Rectal smooth muscle tissue (tissue), 1 donor: Measurements from ENCODE around the gene PLCH2.

ENCODE experiments used
- H3K27ac ChIP-seq: one replicate; pipeline ENCODE4 v1.7.0; 2013; ENCODE audit warnings: low read depth, low read length, inconsistent platforms
- H3K27me3 ChIP-seq: one replicate; pipeline ENCODE4 v1.7.0; 2013; ENCODE audit warnings: low read length; ENCODE audit not compliant: control insufficient read depth, insufficient read depth
- H3K36me3 ChIP-seq: one replicate; pipeline ENCODE4 v1.7.0; 2013; ENCODE audit warnings: low read length; ENCODE audit not compliant: control insufficient read depth, insufficient read depth
- H3K4me1 ChIP-seq: one replicate; pipeline ENCODE4 v1.7.0; 2013; ENCODE audit warnings: low read length; ENCODE audit not compliant: control insufficient read depth, insufficient read depth
- H3K4me3 ChIP-seq: one replicate; pipeline ENCODE4 v1.7.0; 2013; ENCODE audit warnings: low read length
- H3K9ac ChIP-seq: one replicate; pipeline ENCODE4 v1.7.0; 2013; ENCODE audit warnings: low read length

PLCH2 gene

DNA sequence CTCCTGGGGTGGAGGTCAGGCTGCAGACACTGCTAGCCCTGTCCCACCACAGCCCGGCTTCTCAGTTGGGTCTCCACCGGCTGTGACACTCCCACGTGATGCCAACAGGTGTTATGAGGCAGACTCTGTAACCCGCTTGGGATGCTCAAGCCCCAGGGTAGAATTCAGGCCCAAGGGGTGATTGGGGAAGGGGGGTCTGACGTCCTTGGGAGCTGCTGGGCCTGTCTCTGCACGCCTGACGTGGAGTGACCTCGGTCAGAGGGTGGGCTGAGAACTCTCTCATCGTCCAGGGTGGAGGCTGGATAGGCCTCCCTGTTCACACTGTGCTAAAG is 61.7 kb downstream of the PLCH2 start:
- Histone ChIP-seq H3K4me1 (no peaks in the 10 kb centered on the region), H3K27me3 (peaks cover 21% of the 10 kb centered on the region), H3K4me3 (no peak overlapping the region), H3K36me3 (no peaks in the 10 kb centered on the region), H3K9ac (no peak overlapping the region), H3K27ac (no peak overlapping the region)

DNA sequence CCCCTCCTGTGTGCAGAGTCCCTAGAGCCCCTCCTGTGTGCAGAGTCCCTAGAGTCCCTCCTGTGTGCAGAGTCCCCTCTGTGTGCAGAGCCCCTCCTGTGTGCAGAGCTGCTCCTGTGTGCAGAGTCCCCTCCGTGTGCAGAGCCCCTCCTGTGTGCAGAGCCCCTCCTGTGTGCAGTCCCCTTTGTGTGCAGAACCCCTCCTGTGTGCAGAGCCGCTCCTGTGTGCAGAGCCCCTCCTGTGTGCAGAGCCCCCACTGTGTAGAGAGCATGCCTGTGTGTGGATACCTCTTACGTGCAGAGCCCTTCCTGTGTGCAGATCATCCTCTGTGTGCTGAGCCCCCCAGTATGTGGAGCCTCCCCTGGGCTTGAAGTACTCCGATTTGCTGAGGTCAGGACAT is 62.3 kb downstream of the PLCH2 start:
- no peaks in the 10 kb centered on the region for H3K4me1 ChIP-seq
- H3K27me3 ChIP-seq: peaks cover 21% of the 10 kb centered on the region
- H3K9ac ChIP-seq: no peak overlapping the region
- no peak overlapping the region for H3K27ac ChIP-seq
- no peak overlapping the region for H3K4me3 ChIP-seq
- H3K36me3 ChIP-seq: no peaks in the 10 kb centered on the region

DNA sequence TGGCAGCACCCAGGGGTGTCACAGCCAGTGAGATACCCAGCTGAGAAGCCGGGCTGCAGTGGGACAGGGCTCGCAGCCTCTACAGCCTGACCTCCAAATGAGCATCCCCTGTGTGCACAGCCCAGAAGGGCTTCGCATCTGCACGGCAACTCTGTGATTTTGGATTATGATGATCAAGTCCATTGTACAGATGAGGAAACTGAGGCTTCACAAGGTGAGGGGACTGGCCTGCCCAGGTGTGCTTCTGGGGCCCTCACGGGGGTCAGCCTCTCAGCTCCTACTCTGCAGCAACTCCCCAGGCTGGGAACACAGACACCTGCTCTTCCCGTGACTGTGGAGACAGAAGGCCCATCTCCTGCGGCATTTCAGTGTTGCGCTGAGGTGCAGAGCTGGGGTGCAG is 62.8 kb downstream of the PLCH2 start:
- Histone ChIP-seq H3K36me3 (no peaks in the 10 kb centered on the region), H3K4me3 (no peak overlapping the region), H3K4me1 (no peaks in the 10 kb centered on the region), H3K27ac (no peak overlapping the region), H3K27me3 (peaks cover 21% of the 10 kb centered on the region), H3K9ac (no peak overlapping the region)

- Histone ChIP-seq H3K36me3 (no peaks in the 10 kb centered on the region), H3K27me3 (peaks cover 21% of the 10 kb centered on the region), H3K27ac (no peak overlapping the region), H3K4me3 (no peak overlapping the region), H3K9ac (no peak overlapping the region), H3K4me1 (no peaks in the 10 kb centered on the region)
Measured at GRCh38 chr1:2539312-2539907, 63.3 kb downstream of the PLCH2 start.

DNA sequence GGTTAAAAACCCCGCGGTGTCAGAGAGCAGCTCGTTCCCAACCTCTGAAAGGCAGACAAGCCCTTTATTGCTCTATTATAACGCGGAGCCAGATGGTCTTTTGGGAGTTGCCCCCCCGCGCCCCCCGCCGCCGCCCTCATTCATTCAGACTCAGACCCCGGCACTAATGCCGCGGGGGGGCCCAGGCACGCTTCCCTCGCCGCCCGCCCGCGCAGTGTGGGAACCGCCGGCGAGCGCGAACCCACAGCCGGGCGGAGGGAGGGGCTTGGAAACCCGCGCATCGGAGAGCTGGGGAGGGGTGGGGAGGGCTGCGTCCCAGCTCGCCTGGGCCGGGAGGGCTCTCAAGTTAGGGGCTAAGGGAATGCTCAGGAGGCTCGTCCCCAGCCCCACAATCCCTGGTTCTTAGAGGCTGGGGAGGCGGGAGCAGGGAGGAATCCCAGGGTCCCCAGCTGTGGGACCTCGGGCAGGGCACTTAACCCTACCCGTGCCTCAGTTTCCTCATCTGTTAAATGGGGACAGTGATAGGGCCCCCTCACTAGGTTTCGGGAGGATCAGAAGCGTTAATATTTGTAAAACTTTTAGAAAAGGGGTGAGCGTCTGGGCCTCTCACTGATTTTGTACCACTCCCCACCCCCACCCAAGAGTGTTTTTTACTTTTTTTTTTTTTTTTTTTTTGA is 64.9 kb downstream of the PLCH2 start:
- H3K27me3 ChIP-seq: peaks cover 16% of the 10 kb centered on the region
- no peak overlapping the region for H3K27ac ChIP-seq
- no peak overlapping the region for H3K9ac ChIP-seq
- H3K36me3 ChIP-seq: no peaks in the 10 kb centered on the region
- no peak overlapping the region for H3K4me3 ChIP-seq
- H3K4me1 ChIP-seq: no peaks in the 10 kb centered on the region

DNA sequence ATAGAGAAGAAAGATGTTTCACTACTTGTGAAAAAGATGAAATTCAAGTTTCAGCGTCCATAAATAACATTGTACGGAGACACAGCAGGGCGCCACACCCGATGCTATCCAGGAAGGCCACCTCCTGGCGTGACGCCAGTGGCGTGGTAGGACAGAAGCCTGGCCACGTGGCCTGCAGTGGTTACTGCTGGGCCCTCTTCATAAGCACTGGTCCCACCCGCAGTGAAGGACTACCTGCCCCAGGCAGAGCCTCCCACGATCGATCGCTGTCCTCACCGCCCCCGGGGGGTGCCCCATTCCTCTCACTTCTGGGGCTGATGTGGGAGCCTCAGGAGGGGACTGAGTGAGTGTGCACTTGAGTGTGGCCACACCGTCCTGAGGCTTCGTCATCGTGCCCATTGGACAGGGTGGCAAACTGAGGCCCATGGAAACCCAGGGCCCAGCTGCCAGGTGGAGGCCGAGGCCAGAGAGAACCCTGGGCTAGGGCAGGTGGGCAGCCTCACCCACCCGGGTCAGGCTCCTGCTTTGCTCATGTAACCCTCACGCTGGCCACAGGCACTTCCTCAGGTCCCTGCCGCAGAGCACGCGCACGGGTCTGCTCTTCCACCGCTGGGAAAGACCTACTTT is 65.6 kb downstream of the PLCH2 start:
- H3K4me3 ChIP-seq: no peak overlapping the region
- H3K27ac ChIP-seq: no peak overlapping the region
- H3K4me1 ChIP-seq: no peaks in the 10 kb centered on the region
- no peak overlapping the region for H3K9ac ChIP-seq
- H3K36me3 ChIP-seq: no peaks in the 10 kb centered on the region
- H3K27me3 ChIP-seq: peaks cover 14% of the 10 kb centered on the region

GRCh38 chr1:2542246-2542915 is 66.3 kb downstream of the PLCH2 start:
- peaks cover 13% of the 10 kb centered on the region for H3K27me3 ChIP-seq
- H3K9ac ChIP-seq: no peak overlapping the region
- no peak overlapping the region for H3K27ac ChIP-seq
- H3K4me1 ChIP-seq: no peaks in the 10 kb centered on the region
- no peak overlapping the region for H3K4me3 ChIP-seq
- H3K36me3 ChIP-seq: no peaks in the 10 kb centered on the region

- peaks cover 10% of the 10 kb centered on the region for H3K27me3 ChIP-seq
Measured at GRCh38 chr1:2543543-2544092, 67.5 kb downstream of the PLCH2 start.

DNA sequence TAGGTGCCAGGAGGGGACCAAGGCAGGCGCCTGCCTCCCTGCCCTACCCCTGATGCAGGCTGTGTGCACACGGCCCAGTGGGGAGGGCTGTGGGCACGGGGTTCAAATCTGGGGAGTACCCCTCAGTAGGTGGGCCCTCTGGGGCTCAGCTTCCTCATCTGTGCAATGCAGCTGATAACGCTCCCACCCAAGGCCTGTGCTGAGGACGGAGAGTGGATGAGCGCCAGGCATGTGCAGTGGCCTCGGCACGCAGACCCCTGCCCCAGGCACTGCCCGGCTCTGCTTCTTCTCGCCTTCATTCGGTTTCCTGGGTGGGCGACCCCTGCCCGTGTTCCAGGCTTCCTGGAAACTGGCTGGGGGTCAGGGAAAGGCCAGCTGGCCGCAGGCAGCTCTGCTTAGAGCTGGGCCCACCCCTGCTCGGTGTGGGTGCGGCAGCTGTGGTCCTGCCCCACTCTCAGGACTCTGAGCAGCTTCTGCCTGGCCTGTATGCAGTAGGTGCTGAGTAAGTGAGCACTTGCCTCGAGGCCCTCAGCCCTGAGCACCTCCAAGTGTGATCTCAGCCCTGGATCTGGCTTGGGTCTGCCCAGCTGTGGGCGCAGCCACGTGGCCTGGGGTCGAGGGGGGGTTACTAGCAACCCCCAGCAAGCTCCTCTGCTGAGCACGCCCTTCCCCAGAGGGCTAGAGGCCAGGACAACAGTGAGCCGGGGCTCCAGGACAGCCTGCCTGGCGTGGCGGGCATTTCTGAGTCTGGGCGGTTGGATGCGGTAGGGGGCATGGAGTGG is 68.2 kb downstream of the PLCH2 start:
- H3K4me3 ChIP-seq: no peak overlapping the region
- peaks cover 4% of the 10 kb centered on the region for H3K4me1 ChIP-seq
- no peak overlapping the region for H3K27ac ChIP-seq
- peaks cover 10% of the 10 kb centered on the region for H3K27me3 ChIP-seq
- H3K36me3 ChIP-seq: no peaks in the 10 kb centered on the region
- H3K9ac ChIP-seq: no peak overlapping the region

More at GRCh38 chr1:2543543-2544092, 67.5 kb downstream of the PLCH2 start:
- Histone ChIP-seq H3K36me3 (no peaks in the 10 kb centered on the region), H3K27ac (no peak overlapping the region), H3K4me3 (no peak overlapping the region), H3K4me1 (no peaks in the 10 kb centered on the region), H3K9ac (no peak overlapping the region)

DNA sequence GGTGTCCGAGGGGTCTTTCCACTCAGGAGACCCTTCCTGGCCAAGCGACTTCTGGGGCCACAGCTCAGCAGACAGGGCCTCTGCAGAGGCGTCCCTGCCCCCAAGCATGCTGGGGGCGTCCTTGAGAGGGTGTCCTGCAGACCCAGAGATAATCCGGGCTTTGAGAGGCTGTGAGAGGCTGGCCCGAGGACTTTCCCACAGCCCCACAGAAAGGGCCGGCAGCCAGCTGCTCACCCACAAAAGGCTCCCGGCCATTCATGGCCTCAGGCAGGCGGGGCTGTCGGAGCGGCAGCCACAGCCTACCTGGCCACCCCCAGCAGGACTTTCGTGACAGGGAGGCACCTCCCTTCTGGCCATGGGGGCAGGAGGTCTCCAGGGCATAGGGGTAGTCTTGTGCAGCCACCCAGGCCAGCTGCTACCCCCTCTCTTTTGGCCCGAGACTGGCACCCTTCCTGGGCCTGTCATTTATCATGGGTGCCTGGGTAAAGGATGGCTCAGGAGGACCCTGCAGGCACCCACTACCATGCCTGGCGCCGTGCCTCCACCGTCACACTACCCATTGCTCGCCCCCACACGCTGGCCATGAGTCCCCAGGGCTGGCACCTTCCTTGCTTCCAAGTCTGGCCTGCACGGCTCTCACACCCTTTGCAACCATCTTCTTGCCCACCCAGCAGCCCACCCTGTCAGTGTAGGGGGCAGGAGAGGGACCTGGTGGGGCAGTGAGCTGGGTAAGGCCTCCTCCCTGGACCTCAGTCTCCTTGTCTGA is 69.0 kb downstream of the PLCH2 start:
- Histone ChIP-seq H3K27me3 (peaks cover 8% of the 10 kb centered on the region), H3K36me3 (no peaks in the 10 kb centered on the region), H3K9ac (no peak overlapping the region), H3K27ac (no peak overlapping the region), H3K4me1 (peaks cover 4% of the 10 kb centered on the region), H3K4me3 (no peak overlapping the region)

GRCh38 chr1:2545754-2546514 is 69.8 kb downstream of the PLCH2 start:
- peak overlapping the region; percentile 70 for H3K4me3 ChIP-seq
- no peaks in the 10 kb centered on the region for H3K36me3 ChIP-seq
- H3K9ac ChIP-seq: no peak overlapping the region
- peaks cover 4% of the 10 kb centered on the region for H3K4me1 ChIP-seq
- peak overlapping the region; percentile 32 for H3K27ac ChIP-seq
- peaks cover 8% of the 10 kb centered on the region for H3K27me3 ChIP-seq
